RWPE2 (cell line): ENCODE data around the gene ZFAND3.

Source experiments
- ATAC-seq: fragments of 200-7000 bp; cut with Tn5 transposase; 3 replicates; pipeline ENCODE4 v1.9.1; 2021; ENCODE audit warnings: low read depth
- DNase-seq: peaks from one replicate; pipeline ENCODE4 v3.0.0-alpha.2; 2020; ENCODE audit warnings: low spot score
- H3K27ac ChIP-seq: fragments of 450-650 bp; 2 replicates; pipeline ENCODE4 v1.5.1; 2017; ENCODE audit warnings: mild to moderate bottlenecking; ENCODE audit not compliant: poor library complexity, severe bottlenecking
- H3K27me3 ChIP-seq: fragments of 250-450 bp; sonication (Bioruptor Pico); 2 replicates; pipeline ENCODE4 v1.5.1; 2021; ENCODE audit warnings: mild to moderate bottlenecking, moderate library complexity; ENCODE audit not compliant: insufficient read depth, poor library complexity, severe bottlenecking
- H3K36me3 ChIP-seq: fragments of 250-450 bp; sonication (Bioruptor Pico); 2 replicates; pipeline ENCODE4 v1.5.1; 2020; ENCODE audit warnings: low read depth, mild to moderate bottlenecking, moderate library complexity
- H3K4me1 ChIP-seq: fragments of 250-450 bp; sonication (Bioruptor Pico); 2 replicates; pipeline ENCODE4 v1.5.1; 2021; ENCODE audit warnings: mild to moderate bottlenecking, moderate library complexity; ENCODE audit not compliant: insufficient read depth, poor library complexity, severe bottlenecking
- H3K4me3 ChIP-seq: fragments of 250-450 bp; sonication (Bioruptor Pico); 2 replicates; pipeline ENCODE4 v1.5.1; 2021; ENCODE audit warnings: mild to moderate bottlenecking, moderate library complexity; ENCODE audit not compliant: severe bottlenecking
- H3K9me3 ChIP-seq: fragments of 250-450 bp; sonication (Bioruptor Pico); 2 replicates; pipeline ENCODE4 v1.5.1; 2021; ENCODE audit warnings: mild to moderate bottlenecking, moderate library complexity; ENCODE audit not compliant: severe bottlenecking
- CTCF ChIP-seq: fragments of 450-650 bp; IDR thresholded peaks from one replicate; pipeline ENCODE4 v1.5.1; 2017; ENCODE audit warnings: mild to moderate bottlenecking, moderate library complexity; ENCODE audit not compliant: poor library complexity, severe bottlenecking

Gene ZFAND3

GRCh38 chr6:38193481-38194281 is 374.2 kb downstream of the ZFAND3 start:
- DNase-seq (no peak), ATAC-seq (no peak)
- Histone ChIP-seq H3K9me3 (no peaks in the 10 kb centered on the region), H3K27ac (no peak overlapping the region), H3K4me1 (no peaks in the 10 kb centered on the region), H3K27me3 (no peaks in the 10 kb centered on the region), H3K36me3 (no peaks in the 10 kb centered on the region), H3K4me3 (no peak overlapping the region)
- no peak for TF ChIP-seq CTCF

GRCh38 chr6:38194282-38194572 is 374.7 kb downstream of the ZFAND3 start:
- no peak overlapping the region for H3K27ac ChIP-seq

GRCh38 chr6:38194589-38194988 is 375.1 kb downstream of the ZFAND3 start:
- H3K4me3 ChIP-seq, result no peak overlapping the region
- DNase-seq (no peak), ATAC-seq (no peak)
- no peaks in the 10 kb centered on the region for H3K27me3 ChIP-seq
- H3K9me3 ChIP-seq, result no peaks in the 10 kb centered on the region
- TF ChIP-seq CTCF, result no peak
- H3K36me3 ChIP-seq, result no peaks in the 10 kb centered on the region
- H3K4me1 ChIP-seq, result no peaks in the 10 kb centered on the region
- no peak overlapping the region for H3K27ac ChIP-seq

More at GRCh38 chr6:38194282-38194572, 374.7 kb downstream of the ZFAND3 start:
- no peak for TF ChIP-seq CTCF
- Histone ChIP-seq H3K4me3 (no peak overlapping the region), H3K9me3 (no peaks in the 10 kb centered on the region), H3K36me3 (no peaks in the 10 kb centered on the region), H3K4me1 (no peaks in the 10 kb centered on the region), H3K27me3 (no peaks in the 10 kb centered on the region)
- DNase-seq, result no peak
- no peak for ATAC-seq

GRCh38 chr6:38195113-38195635 is 375.6 kb downstream of the ZFAND3 start:
- Histone ChIP-seq H3K9me3 (no peaks in the 10 kb centered on the region), H3K27me3 (no peaks in the 10 kb centered on the region), H3K36me3 (no peaks in the 10 kb centered on the region), H3K27ac (no peak overlapping the region), H3K4me3 (no peak overlapping the region), H3K4me1 (no peaks in the 10 kb centered on the region)
- TF ChIP-seq CTCF, result no peak
- ATAC-seq (no peak), DNase-seq (no peak)

GRCh38 chr6:38198219-38198618 is 378.7 kb downstream of the ZFAND3 start:
- H3K27me3 ChIP-seq, result no peaks in the 10 kb centered on the region
- no peaks in the 10 kb centered on the region for H3K4me1 ChIP-seq
- no peak for TF ChIP-seq CTCF
- no peak overlapping the region for H3K27ac ChIP-seq
- no peaks in the 10 kb centered on the region for H3K36me3 ChIP-seq
- H3K4me3 ChIP-seq, result no peak overlapping the region
- H3K9me3 ChIP-seq, result no peaks in the 10 kb centered on the region
- no peak for DNase-seq
- ATAC-seq, result no peak
